Hepatocyte (in vitro differentiated cells): ENCODE data around the gene KSR2. TPM values are rescaled to one million over a fixed set of nuclear protein-coding genes. Genes with fewer than 3 reads are reported as not detected.

ENCODE experiments used
- DNase-seq: peaks from one replicate; pipeline ENCODE4 v3.0.0-alpha.2; 2016; ENCODE audit warnings: low spot score
- H2AFZ ChIP-seq: fragments of 200-600 bp; sonication (generic); 2 replicates; pipeline ENCODE4 v1.6.0; 2016; ENCODE audit warnings: antibody characterized with exemption, mild to moderate bottlenecking
- H3K27ac ChIP-seq: fragments of 200-600 bp; sonication (generic); 2 replicates; pipeline ENCODE4 v1.5.1; 2016; ENCODE audit warnings: mild to moderate bottlenecking
- H3K27me3 ChIP-seq: fragments of 200-600 bp; sonication (generic); 2 replicates; pipeline ENCODE4 v1.6.1; 2016
- H3K36me3 ChIP-seq: fragments of 200-600 bp; sonication (generic); replicated peaks from 2 replicates; pipeline ENCODE4 v1.5.1; 2016; ENCODE audit warnings: low read depth; ENCODE audit not compliant: insufficient read depth
- H3K4me1 ChIP-seq: fragments of 200-600 bp; sonication (generic); 2 replicates; pipeline ENCODE4 v1.5.1; 2016; ENCODE audit warnings: mild to moderate bottlenecking, moderate library complexity; ENCODE audit not compliant: insufficient read depth
- H3K4me2 ChIP-seq: fragments of 200-600 bp; sonication (generic); 2 replicates; pipeline ENCODE4 v1.6.0; 2016
- H3K4me3 ChIP-seq: fragments of 200-600 bp; sonication (generic); 2 replicates; pipeline ENCODE4 v1.5.1; 2016; ENCODE audit warnings: mild to moderate bottlenecking
- H3K79me2 ChIP-seq: fragments of 200-600 bp; sonication (generic); 2 replicates; pipeline ENCODE4 v1.6.0; 2017; ENCODE audit warnings: mild to moderate bottlenecking
- H3K9me2 ChIP-seq: fragments of 200-600 bp; sonication (generic); replicated peaks from 2 replicates; pipeline ENCODE4 v1.6.0; 2017; ENCODE audit warnings: mild to moderate bottlenecking; ENCODE audit not compliant: insufficient read depth
- H3K9me3 ChIP-seq: fragments of 200-600 bp; sonication (generic); 2 replicates; pipeline ENCODE4 v1.5.1; 2016; ENCODE audit warnings: low read depth, mild to moderate bottlenecking
- H4K20me1 ChIP-seq: fragments of 200-600 bp; sonication (generic); 2 replicates; pipeline ENCODE4 v1.6.0; 2016; ENCODE audit warnings: mild to moderate bottlenecking; ENCODE audit not compliant: insufficient read depth, poor library complexity, severe bottlenecking
- EZH2 ChIP-seq: fragments of 200-600 bp; sonication (generic); IDR thresholded peaks from 2 replicates; pipeline ENCODE4 v1.6.1; 2016; ENCODE audit warnings: antibody characterized with exemption, mild to moderate bottlenecking, borderline replicate concordance
- EZH2phosphoT487 ChIP-seq: fragments of 200-600 bp; sonication (generic); IDR thresholded peaks from one replicate; pipeline ENCODE4 v1.6.1; 2018; ENCODE audit warnings: antibody characterized with exemption, mild to moderate bottlenecking, low read depth, moderate library complexity; ENCODE audit not compliant: unreplicated experiment, severe bottlenecking
- WGBS: methylation state at CpG from one replicate; pipeline ENCODE4 v1.1.6; 2016; ENCODE audit warnings: low lambda C conversion rate; ENCODE audit errors: missing lambda C conversion rate; 5-methylcytosine and 5-hydroxymethylcytosine counted together
- polyA plus RNA-seq: library from polyadenylated mRNA; unstranded; fragments of >200 nt; fragmentation: Nextera tagmentation; extraction: Ambion mirVana; gene quantifications from 2 replicates; pipeline ENCODE4 v1.2.1, GENCODE V29; 2016
- total RNA-seq: library from RNA; depleted of rRNA; stranded (reverse); fragments of >200 nt; gene quantifications from 2 replicates; pipeline ENCODE4 v1.2.3, GENCODE V29; 2014
- TF ChIP-seq, protein P1 (sequence below): fragments of 200-600 bp; sonication (generic); IDR thresholded peaks from 2 replicates; pipeline ENCODE4 v1.5.1; 2016; ENCODE audit warnings: antibody characterized with exemption, mild to moderate bottlenecking; ENCODE audit not compliant: poor library complexity

KSR2 gene
- total and polyA plus RNA-seq, 2 experiments from 2014 or later = 0.37 to 0.46 TPM

DNA sequence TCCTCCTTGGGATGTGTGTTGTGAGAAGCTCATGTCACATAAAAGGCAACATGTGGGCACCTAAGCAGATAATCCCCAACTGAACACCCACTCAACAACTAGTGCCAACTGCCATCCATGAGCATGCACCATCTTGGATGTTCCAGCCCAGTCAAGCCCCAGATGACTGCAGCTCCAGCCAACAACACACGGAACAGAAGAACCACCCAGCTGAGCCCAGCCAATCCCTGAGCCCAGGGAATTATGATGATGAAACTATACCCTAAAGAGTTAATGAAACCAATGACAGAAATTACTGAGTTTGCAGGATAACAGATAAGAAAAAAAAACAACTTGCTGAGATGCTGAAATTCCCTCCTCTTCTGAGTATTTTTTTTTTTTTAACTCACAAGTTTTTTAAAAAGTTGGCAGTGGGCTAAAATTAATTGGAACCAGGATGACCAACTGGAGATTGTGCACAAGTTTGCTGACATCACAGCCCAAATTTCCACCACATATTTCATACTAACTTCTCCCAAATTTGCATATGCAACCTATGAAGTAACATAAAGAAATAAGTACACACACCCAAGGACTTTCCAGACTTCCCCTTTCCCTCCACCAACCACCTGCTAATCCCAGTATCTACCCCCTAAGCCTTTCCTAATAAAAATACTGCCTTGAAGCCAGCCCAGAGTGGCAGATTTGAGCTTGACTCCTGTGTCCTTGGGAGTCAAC, 124.5 kb downstream of the KSR2 start:
- Histone ChIP-seq H3K79me2 (no peaks in the 10 kb centered on the region), H2AFZ (no peak overlapping the region), H3K4me2 (no peak overlapping the region), H3K27me3 (no peaks in the 10 kb centered on the region), H3K9me2 (no peaks in the 10 kb centered on the region), H3K27ac (no peak overlapping the region), H3K4me1 (no peaks in the 10 kb centered on the region), H3K4me3 (no peak overlapping the region), H3K9me3 (no peaks in the 10 kb centered on the region), H3K36me3 (no peaks in the 10 kb centered on the region), H4K20me1 (no peaks in the 10 kb centered on the region)
- no peak for TF ChIP-seq EZH2phosphoT487
- no peak for TF ChIP-seq EZH2
- TF ChIP-seq, protein P1, sequence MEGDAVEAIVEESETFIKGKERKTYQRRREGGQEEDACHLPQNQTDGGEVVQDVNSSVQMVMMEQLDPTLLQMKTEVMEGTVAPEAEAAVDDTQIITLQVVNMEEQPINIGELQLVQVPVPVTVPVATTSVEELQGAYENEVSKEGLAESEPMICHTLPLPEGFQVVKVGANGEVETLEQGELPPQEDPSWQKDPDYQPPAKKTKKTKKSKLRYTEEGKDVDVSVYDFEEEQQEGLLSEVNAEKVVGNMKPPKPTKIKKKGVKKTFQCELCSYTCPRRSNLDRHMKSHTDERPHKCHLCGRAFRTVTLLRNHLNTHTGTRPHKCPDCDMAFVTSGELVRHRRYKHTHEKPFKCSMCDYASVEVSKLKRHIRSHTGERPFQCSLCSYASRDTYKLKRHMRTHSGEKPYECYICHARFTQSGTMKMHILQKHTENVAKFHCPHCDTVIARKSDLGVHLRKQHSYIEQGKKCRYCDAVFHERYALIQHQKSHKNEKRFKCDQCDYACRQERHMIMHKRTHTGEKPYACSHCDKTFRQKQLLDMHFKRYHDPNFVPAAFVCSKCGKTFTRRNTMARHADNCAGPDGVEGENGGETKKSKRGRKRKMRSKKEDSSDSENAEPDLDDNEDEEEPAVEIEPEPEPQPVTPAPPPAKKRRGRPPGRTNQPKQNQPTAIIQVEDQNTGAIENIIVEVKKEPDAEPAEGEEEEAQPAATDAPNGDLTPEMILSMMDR = no peak
- DNase-seq = no peak
- 82% methylated on average over 1 of the region's 1 CpG for WGBS

DNA sequence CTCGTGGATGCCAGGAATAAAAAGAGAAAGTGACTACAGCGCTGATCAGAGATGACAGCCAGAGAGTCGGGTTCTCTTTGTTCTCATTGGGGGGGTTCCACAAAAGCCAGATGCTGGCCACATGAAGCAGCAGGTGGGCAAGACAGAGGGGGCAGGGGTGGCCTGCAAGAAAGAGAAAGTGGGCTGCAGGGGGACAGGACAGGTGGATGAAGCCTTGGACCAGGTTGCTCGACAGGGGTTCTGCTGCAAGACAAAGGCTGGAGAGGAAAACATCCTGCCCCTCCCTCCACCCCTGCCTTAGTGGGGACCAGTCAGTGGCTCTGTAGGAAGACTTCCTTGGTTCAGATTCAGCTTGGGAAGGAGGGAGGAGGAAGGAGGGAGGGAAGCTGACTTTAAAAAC, 126.2 kb downstream of the KSR2 start:
- Histone ChIP-seq H3K9me2 (no peaks in the 10 kb centered on the region), H3K27me3 (no peaks in the 10 kb centered on the region), H3K4me2 (no peak overlapping the region), H3K4me3 (no peak overlapping the region), H3K36me3 (no peaks in the 10 kb centered on the region), H3K27ac (no peak overlapping the region), H3K4me1 (no peaks in the 10 kb centered on the region), H3K9me3 (no peaks in the 10 kb centered on the region), H3K79me2 (no peaks in the 10 kb centered on the region), H2AFZ (no peak overlapping the region), H4K20me1 (no peaks in the 10 kb centered on the region)
- 75% methylated on average over 4 of the region's 4 CpGs for WGBS
- no peak for TF ChIP-seq EZH2
- TF ChIP-seq EZH2phosphoT487 = no peak
- TF ChIP-seq, protein P1 = no peak
- DNase-seq = no peak

DNA sequence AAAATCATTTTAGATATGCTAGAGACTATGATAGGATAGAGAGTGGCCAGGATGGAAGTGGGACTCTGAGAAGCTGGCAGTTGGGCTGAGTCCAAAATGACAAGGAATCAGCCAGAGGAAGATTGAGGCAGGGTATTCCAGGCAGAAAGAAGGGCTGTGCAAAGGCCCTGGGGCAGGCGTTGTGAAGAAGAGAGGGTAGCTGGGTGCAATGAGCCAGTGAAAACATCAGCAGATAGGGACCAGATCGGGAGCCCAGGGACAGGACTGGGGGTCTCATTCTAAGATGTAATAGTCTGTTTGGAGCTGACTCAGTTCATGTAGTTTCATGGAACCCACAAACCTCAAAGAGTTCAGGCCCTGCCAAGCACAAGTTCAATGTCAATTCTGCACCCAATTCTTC, 126.6 kb downstream of the KSR2 start:
- no peak for DNase-seq
- H3K79me2 ChIP-seq = no peaks in the 10 kb centered on the region
- TF ChIP-seq EZH2phosphoT487 (no peak), EZH2 (no peak)
- TF ChIP-seq, protein P1 = no peak
- 98% methylated on average over 2 of the region's 2 CpGs for WGBS
- H4K20me1 ChIP-seq = no peaks in the 10 kb centered on the region
- H3K27ac ChIP-seq = no peak overlapping the region
- H3K36me3 ChIP-seq = no peaks in the 10 kb centered on the region
- H3K4me2 ChIP-seq = no peak overlapping the region
- H3K9me2 ChIP-seq = no peaks in the 10 kb centered on the region
- H2AFZ ChIP-seq = no peak overlapping the region
- no peaks in the 10 kb centered on the region for H3K4me1 ChIP-seq
- H3K9me3 ChIP-seq = no peaks in the 10 kb centered on the region
- H3K27me3 ChIP-seq = no peaks in the 10 kb centered on the region
- no peak overlapping the region for H3K4me3 ChIP-seq

DNA sequence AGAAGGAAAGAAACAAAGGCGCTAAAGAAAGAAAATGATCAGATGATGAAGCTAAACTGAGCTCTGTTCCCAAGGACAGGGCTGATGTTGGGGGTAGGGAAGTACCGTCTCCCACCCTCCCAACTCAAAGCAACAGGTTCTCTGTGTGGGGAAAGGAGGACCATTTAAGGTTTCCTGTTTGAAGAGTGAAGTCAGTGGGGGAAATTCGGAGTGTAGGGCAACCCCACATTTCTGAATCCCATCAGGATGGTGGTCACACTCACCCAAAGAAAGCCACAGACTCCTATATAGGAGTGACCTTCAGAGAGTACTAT, 131.1 kb downstream of the KSR2 start:
- no peaks in the 10 kb centered on the region for H3K4me1 ChIP-seq
- H3K4me3 ChIP-seq = no peak overlapping the region
- no peak overlapping the region for H2AFZ ChIP-seq
- WGBS = 74% methylated on average over 3 of the region's 3 CpGs
- H3K9me3 ChIP-seq = no peaks in the 10 kb centered on the region
- TF ChIP-seq, protein P1 = no peak
- H3K4me2 ChIP-seq = no peak overlapping the region
- no peaks in the 10 kb centered on the region for H3K36me3 ChIP-seq
- H3K9me2 ChIP-seq = no peaks in the 10 kb centered on the region
- no peaks in the 10 kb centered on the region for H3K79me2 ChIP-seq
- DNase-seq = no peak
- no peaks in the 10 kb centered on the region for H4K20me1 ChIP-seq
- H3K27me3 ChIP-seq = no peaks in the 10 kb centered on the region
- no peak overlapping the region for H3K27ac ChIP-seq
